SK-N-SH treated with all-trans-retinoic acid at 6 μM for 48 hours (cell line): ENCODE measurements around the gene WWC2.

ENCODE experiments used
- ATAC-seq: fragments of 200-7000 bp; cut with Tn5 transposase; 3 replicates; pipeline ENCODE4 v1.9.1; 2020; ENCODE audit warnings: mild to moderate bottlenecking, moderate library complexity
- BACH2 ChIP-seq: fragments of 250-450 bp; sonication (Bioruptor Pico); IDR thresholded peaks from 2 replicates; pipeline ENCODE4 v1.9.0; 2021; ENCODE audit warnings: mild to moderate bottlenecking, borderline replicate concordance
- CREB5 ChIP-seq: fragments of 250-450 bp; sonication (Bioruptor Pico); IDR thresholded peaks from 2 replicates; pipeline ENCODE4 v1.5.1; 2020; ENCODE audit warnings: low read depth, mild to moderate bottlenecking, moderate library complexity
- CSDC2 ChIP-seq: fragments of 250-450 bp; sonication (Bioruptor Pico); IDR thresholded peaks from 2 replicates; pipeline ENCODE4 v1.5.0; 2020; ENCODE audit warnings: mild to moderate bottlenecking, moderate library complexity
- CSRNP3 ChIP-seq: fragments of 250-450 bp; sonication (Bioruptor Pico); IDR thresholded peaks from 2 replicates; pipeline ENCODE4 v1.5.1; 2021; ENCODE audit warnings: mild to moderate bottlenecking, moderate library complexity
- ESRRG ChIP-seq: fragments of 250-450 bp; sonication (Bioruptor Pico); IDR thresholded peaks from 2 replicates; pipeline ENCODE4 v1.6.1; 2021; ENCODE audit warnings: mild to moderate bottlenecking
- ISL1 ChIP-seq: fragments of 250-450 bp; sonication (Bioruptor Pico); IDR thresholded peaks from 2 replicates; pipeline ENCODE4 v2.1.2; 2022; ENCODE audit warnings: mild to moderate bottlenecking, moderate library complexity
- PATZ1 ChIP-seq: fragments of 250-450 bp; sonication (Bioruptor Pico); IDR thresholded peaks from 2 replicates; pipeline ENCODE4 v1.8.0; 2020; ENCODE audit warnings: mild to moderate bottlenecking, moderate library complexity, borderline replicate concordance
- PPARA ChIP-seq: fragments of 250-450 bp; sonication (Bioruptor Pico); IDR thresholded peaks from 2 replicates; pipeline ENCODE4 v1.5.0; 2020; ENCODE audit warnings: mild to moderate bottlenecking, borderline replicate concordance
- TCF4 ChIP-seq: fragments of 250-450 bp; sonication (Bioruptor Pico); IDR thresholded peaks from 2 replicates; pipeline ENCODE4 v1.8.0; 2021; ENCODE audit warnings: mild to moderate bottlenecking, moderate library complexity, borderline replicate concordance
- TOX ChIP-seq: fragments of 250-450 bp; sonication (Bioruptor Pico); IDR thresholded peaks from 2 replicates; pipeline ENCODE4 v1.8.0; 2021; ENCODE audit warnings: mild to moderate bottlenecking, moderate library complexity, borderline replicate concordance
- TSHZ2 ChIP-seq: fragments of 250-450 bp; sonication (Bioruptor Pico); IDR thresholded peaks from 2 replicates; pipeline ENCODE4 v1.5.0; 2020; ENCODE audit warnings: mild to moderate bottlenecking, moderate library complexity
- ZC3H10 ChIP-seq: fragments of 250-450 bp; sonication (Bioruptor Pico); IDR thresholded peaks from 2 replicates; pipeline ENCODE4 v1.5.1; 2021; ENCODE audit warnings: mild to moderate bottlenecking, moderate library complexity
- ZFP3 ChIP-seq: fragments of 250-450 bp; sonication (Bioruptor Pico); IDR thresholded peaks from 2 replicates; pipeline ENCODE4 v1.5.0; 2020; ENCODE audit warnings: mild to moderate bottlenecking, moderate library complexity
- ZFP30 ChIP-seq: fragments of 450-650 bp; formaldehyde crosslinking; IDR thresholded peaks from 2 replicates; pipeline ENCODE4 v1.5.0; 2022; ENCODE audit warnings: mild to moderate bottlenecking, moderate library complexity
- ZNF565 ChIP-seq: fragments of 450-650 bp; formaldehyde crosslinking; conservative IDR thresholded peaks from 2 replicates; pipeline ENCODE4 v1.5.0; 2020; ENCODE audit warnings: low read depth, mild to moderate bottlenecking, moderate library complexity
- ZNF70 ChIP-seq: fragments of 450-650 bp; formaldehyde crosslinking; IDR thresholded peaks from 2 replicates; pipeline ENCODE4 v1.5.0; 2020; ENCODE audit warnings: mild to moderate bottlenecking, moderate library complexity
- ZNF8 ChIP-seq: fragments of 450-650 bp; formaldehyde crosslinking; IDR thresholded peaks from 2 replicates; pipeline ENCODE4 v1.5.0; 2020; ENCODE audit warnings: mild to moderate bottlenecking, moderate library complexity

The WWC2 gene

GRCh38 chr4:183097231-183098018 is 1.6 kb upstream of the WWC2 start (continued):
- TF ChIP-seq PATZ1 (CRISPR knock-in tag) (no peak), ZNF70 (CRISPR knock-in tag) (no peak), TCF4 (CRISPR knock-in tag) (no peak), TOX (CRISPR knock-in tag) (no peak), ZC3H10 (CRISPR knock-in tag) (no peak), ZNF8 (no peak), ZFP30 (CRISPR knock-in tag) (no peak)

GRCh38 chr4:183098019-183098722 is 886 bp upstream of the WWC2 start:
- no peak for TF ChIP-seq CSDC2
- no peak for TF ChIP-seq CREB5 (CRISPR knock-in tag)
- TF ChIP-seq ZFP30 (CRISPR knock-in tag) = no peak
- TF ChIP-seq ZNF565 (CRISPR knock-in tag) = no peak
- no peak for TF ChIP-seq PATZ1 (CRISPR knock-in tag)
- no peak for TF ChIP-seq CSRNP3 (CRISPR knock-in tag)
- no peak for TF ChIP-seq ZC3H10 (CRISPR knock-in tag)
- no peak for TF ChIP-seq TSHZ2
- TF ChIP-seq PPARA (CRISPR knock-in tag) = no peak
- TF ChIP-seq ESRRG = no peak
- TF ChIP-seq ZFP3 (CRISPR knock-in tag) = no peak
- TF ChIP-seq BACH2 (CRISPR knock-in tag) = no peak
- no peak for TF ChIP-seq ZNF8
- TF ChIP-seq ISL1 (CRISPR knock-in tag) = no peak
- ATAC-seq = peak; percentile 74

- peak; percentile 7 for ATAC-seq
- TF ChIP-seq CREB5 (CRISPR knock-in tag) (no peak), ZNF565 (CRISPR knock-in tag) (no peak), CSRNP3 (CRISPR knock-in tag) (no peak), ZC3H10 (CRISPR knock-in tag) (no peak), CSDC2 (no peak), TOX (CRISPR knock-in tag) (no peak), ZNF8 (no peak), TCF4 (CRISPR knock-in tag) (no peak)
Observed at GRCh38 chr4:183099537-183100297, 660 bp downstream of the WWC2 start.
